Measurements from ENCODE around the gene ZNF764.
"Not testable (repeated sequence)": the region's sequence is repeated elsewhere in the genome, so short reads cannot be mapped to it uniquely, and the experiment has no call there.

Gene ZNF764

GRCh38 chr16:30590869-30591268, 32.7 kb upstream of the ZNF764 start:
- H3K27ac ChIP-seq (ENCODE audit: low read length); H3K4me3 ChIP-seq (ENCODE audit: low read length); H3K36me3 ChIP-seq (ENCODE audit: control insufficient read depth, insufficient read depth, low read length); H3K27me3 ChIP-seq (ENCODE audit: control insufficient read depth, insufficient read depth, low read length); H3K4me1 ChIP-seq (ENCODE audit: control insufficient read depth, insufficient read depth, low read length); H3K9me3 ChIP-seq (ENCODE audit: control insufficient read depth, insufficient read depth, low read length); DNase-seq (ENCODE audit: low read depth, low spot score): not testable (repeated sequence)
- no CpG with 5 or more reads among the region's 9 CpGs for WGBS (ENCODE audit: insufficient coverage, insufficient read length)

- not testable (repeated sequence) for H3K4me1 ChIP-seq (ENCODE audit: control insufficient read depth, insufficient read depth, low read length); H3K27ac ChIP-seq (ENCODE audit: low read length); H3K36me3 ChIP-seq (ENCODE audit: control insufficient read depth, insufficient read depth, low read length); H3K9me3 ChIP-seq (ENCODE audit: control insufficient read depth, insufficient read depth, low read length); H3K27me3 ChIP-seq (ENCODE audit: control insufficient read depth, insufficient read depth, low read length); H3K4me3 ChIP-seq (ENCODE audit: low read length); DNase-seq (ENCODE audit: low read depth, low spot score)
- no CpG with 5 or more reads among the region's 2 CpGs for WGBS (ENCODE audit: insufficient coverage, insufficient read length)
Observed at GRCh38 chr16:30589582-30589981, 31.4 kb upstream of the ZNF764 start.

- no peak overlapping the region for H3K4me3 ChIP-seq (ENCODE audit: low read length)
- no peaks in the 10 kb centered on the region for H3K36me3 ChIP-seq (ENCODE audit: control insufficient read depth, insufficient read depth, low read length)
- H3K27me3 ChIP-seq (ENCODE audit: control insufficient read depth, insufficient read depth, low read length) = no peaks in the 10 kb centered on the region
- DNase-seq (ENCODE audit: low read depth, low spot score) = no peak
- WGBS (ENCODE audit: insufficient coverage, insufficient read length) = no CpG with 5 or more reads among the region's 2 CpGs
- no peak overlapping the region for H3K27ac ChIP-seq (ENCODE audit: low read length)
- no peaks in the 10 kb centered on the region for H3K4me1 ChIP-seq (ENCODE audit: control insufficient read depth, insufficient read depth, low read length)
- H3K9me3 ChIP-seq (ENCODE audit: control insufficient read depth, insufficient read depth, low read length) = no peaks in the 10 kb centered on the region
Observed at GRCh38 chr16:30588651-30589050, 30.5 kb upstream of the ZNF764 start.

GRCh38 chr16:30585400-30586191, 27.4 kb upstream of the ZNF764 start, which contains the start of gene ZNF785:
Gene ZNF785 (minus strand): TSS chr16:30585697. CDS start chr16:30585611, 86 bp downstream.
- H3K36me3 ChIP-seq (ENCODE audit: control insufficient read depth, insufficient read depth, low read length) = peaks cover 14% of the 10 kb centered on the region
- H3K27me3 ChIP-seq (ENCODE audit: control insufficient read depth, insufficient read depth, low read length) = no peaks in the 10 kb centered on the region
- DNase-seq (ENCODE audit: low read depth, low spot score) = peak; percentile 97
- H3K27ac ChIP-seq (ENCODE audit: low read length) = no peak within 1 kb of the TSS
- WGBS (ENCODE audit: insufficient coverage, insufficient read length) = no CpG with 5 or more reads among the region's 50 CpGs
- H3K4me1 ChIP-seq (ENCODE audit: control insufficient read depth, insufficient read depth, low read length) = no peaks in the 10 kb centered on the region
- no peaks in the 10 kb centered on the region for H3K9me3 ChIP-seq (ENCODE audit: control insufficient read depth, insufficient read depth, low read length)
- H3K4me3 ChIP-seq (ENCODE audit: low read length) = peak within 1 kb of the TSS; percentile 66

- H3K27ac ChIP-seq (ENCODE audit: low read length) = no peak overlapping the region
- DNase-seq (ENCODE audit: low read depth, low spot score) = no peak
- H3K27me3 ChIP-seq (ENCODE audit: control insufficient read depth, insufficient read depth, low read length) = no peaks in the 10 kb centered on the region
- WGBS (ENCODE audit: insufficient coverage, insufficient read length) = no CpG with 5 or more reads among the region's 23 CpGs
- no peaks in the 10 kb centered on the region for H3K9me3 ChIP-seq (ENCODE audit: control insufficient read depth, insufficient read depth, low read length)
- H3K4me1 ChIP-seq (ENCODE audit: control insufficient read depth, insufficient read depth, low read length) = no peaks in the 10 kb centered on the region
- peak overlapping the region; percentile 66 for H3K4me3 ChIP-seq (ENCODE audit: low read length)
- peaks cover 14% of the 10 kb centered on the region for H3K36me3 ChIP-seq (ENCODE audit: control insufficient read depth, insufficient read depth, low read length)
Observed at GRCh38 chr16:30585022-30585399, 26.8 kb upstream of the ZNF764 start.

GRCh38 chr16:30582611-30583340, 24.6 kb upstream of the ZNF764 start:
- WGBS (ENCODE audit: insufficient coverage, insufficient read length) = no CpG with 5 or more reads among the region's 48 CpGs
- Histone ChIP-seq H3K27me3 (ENCODE audit: control insufficient read depth, insufficient read depth, low read length) (no peaks in the 10 kb centered on the region), H3K4me1 (ENCODE audit: control insufficient read depth, insufficient read depth, low read length) (no peaks in the 10 kb centered on the region), H3K4me3 (ENCODE audit: low read length) (no peak overlapping the region), H3K27ac (ENCODE audit: low read length) (no peak overlapping the region), H3K9me3 (ENCODE audit: control insufficient read depth, insufficient read depth, low read length) (no peaks in the 10 kb centered on the region), H3K36me3 (ENCODE audit: control insufficient read depth, insufficient read depth, low read length) (peaks cover 14% of the 10 kb centered on the region)
- no peak for DNase-seq (ENCODE audit: low read depth, low spot score)

- H3K4me1 ChIP-seq (ENCODE audit: control insufficient read depth, insufficient read depth, low read length) = no peaks in the 10 kb centered on the region
- no peaks in the 10 kb centered on the region for H3K9me3 ChIP-seq (ENCODE audit: control insufficient read depth, insufficient read depth, low read length)
- no peak for DNase-seq (ENCODE audit: low read depth, low spot score)
- peaks cover 14% of the 10 kb centered on the region for H3K36me3 ChIP-seq (ENCODE audit: control insufficient read depth, insufficient read depth, low read length)
- H3K27ac ChIP-seq (ENCODE audit: low read length) = no peak overlapping the region
- no CpG with 5 or more reads among the region's 7 CpGs for WGBS (ENCODE audit: insufficient coverage, insufficient read length)
- no peak overlapping the region for H3K4me3 ChIP-seq (ENCODE audit: low read length)
- H3K27me3 ChIP-seq (ENCODE audit: control insufficient read depth, insufficient read depth, low read length) = no peaks in the 10 kb centered on the region
Observed at GRCh38 chr16:30581457-30581856, 23.3 kb upstream of the ZNF764 start.

- H3K4me1 ChIP-seq (ENCODE audit: control insufficient read depth, insufficient read depth, low read length) = peaks cover 1% of the 10 kb centered on the region
- H3K27me3 ChIP-seq (ENCODE audit: control insufficient read depth, insufficient read depth, low read length) = no peaks in the 10 kb centered on the region
- no peak overlapping the region for H3K4me3 ChIP-seq (ENCODE audit: low read length)
- no peaks in the 10 kb centered on the region for H3K36me3 ChIP-seq (ENCODE audit: control insufficient read depth, insufficient read depth, low read length)
- DNase-seq (ENCODE audit: low read depth, low spot score) = no peak
- H3K9me3 ChIP-seq (ENCODE audit: control insufficient read depth, insufficient read depth, low read length) = no peaks in the 10 kb centered on the region
- H3K27ac ChIP-seq (ENCODE audit: low read length) = no peak overlapping the region
- 100% methylated on average over 1 of the region's 1 CpG for WGBS (ENCODE audit: insufficient coverage, insufficient read length)
Observed at GRCh38 chr16:30574678-30575077, 16.5 kb upstream of the ZNF764 start.

- Histone ChIP-seq H3K4me3 (ENCODE audit: low read length) (peak within 1 kb of the TSS; percentile 68; the same call in 1 of the 2 replicates), H3K9me3 (ENCODE audit: control insufficient read depth, insufficient read depth, low read length) (no peaks in the 10 kb centered on the region), H3K4me1 (ENCODE audit: control insufficient read depth, insufficient read depth, low read length) (peaks cover 1% of the 10 kb centered on the region), H3K27me3 (ENCODE audit: control insufficient read depth, insufficient read depth, low read length) (no peaks in the 10 kb centered on the region), H3K36me3 (ENCODE audit: control insufficient read depth, insufficient read depth, low read length) (no peaks in the 10 kb centered on the region), H3K27ac (ENCODE audit: low read length) (no peak within 1 kb of the TSS)
- peak; percentile 75 for DNase-seq (ENCODE audit: low read depth, low spot score)
- no CpG with 5 or more reads among the region's 67 CpGs for WGBS (ENCODE audit: insufficient coverage, insufficient read length)
Observed at GRCh38 chr16:30571445-30572322, 13.5 kb upstream of the ZNF764 start, which contains the start of gene ZNF688. Gene ZNF688 (minus strand): TSS chr16:30571714. CDS start chr16:30571629, 85 bp downstream.

Data from iPS DF 6.9 (cell line).